Stimulated activated CD4-positive, alpha-beta T cell treated with anti-CD3 and anti-CD28 coated beads, Interleukin-4, amount 100 ng/mL, for 48 hours (primary cell): ENCODE results near the gene RTP2.

Experiments used
- DNase-seq, 2 donors: peaks; one replicate each; pipeline ENCODE4 v3.0.0-alpha.2; 2020; ENCODE audit warnings: low read depth in 2 of 2

The RTP2 gene

DNA sequence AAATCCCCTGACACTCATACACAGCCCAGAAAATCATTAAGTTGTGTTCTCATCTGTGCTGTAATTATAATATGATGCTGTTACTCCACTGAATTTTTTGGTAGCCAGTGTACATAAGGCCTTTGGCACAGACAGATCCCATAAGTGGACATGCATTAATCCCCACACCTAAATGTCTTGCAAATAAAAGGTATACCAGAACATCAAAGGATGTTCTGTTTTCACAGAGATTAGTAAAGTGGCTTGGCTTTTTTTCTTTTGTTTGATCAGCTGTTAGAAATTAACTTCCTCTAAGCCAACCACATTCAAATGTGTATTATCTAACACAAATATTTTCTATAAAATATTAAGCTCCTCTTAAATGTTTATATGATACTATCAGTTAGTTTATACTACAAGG is 34.8 kb downstream of the RTP2 start:
- DNase-seq = no peak

- no peak for DNase-seq
Measured at GRCh38 chr3:187665764-187666402, 36.5 kb downstream of the RTP2 start.

GRCh38 chr3:187665010-187665409 is 37.3 kb downstream of the RTP2 start:
- no peak for DNase-seq

DNA sequence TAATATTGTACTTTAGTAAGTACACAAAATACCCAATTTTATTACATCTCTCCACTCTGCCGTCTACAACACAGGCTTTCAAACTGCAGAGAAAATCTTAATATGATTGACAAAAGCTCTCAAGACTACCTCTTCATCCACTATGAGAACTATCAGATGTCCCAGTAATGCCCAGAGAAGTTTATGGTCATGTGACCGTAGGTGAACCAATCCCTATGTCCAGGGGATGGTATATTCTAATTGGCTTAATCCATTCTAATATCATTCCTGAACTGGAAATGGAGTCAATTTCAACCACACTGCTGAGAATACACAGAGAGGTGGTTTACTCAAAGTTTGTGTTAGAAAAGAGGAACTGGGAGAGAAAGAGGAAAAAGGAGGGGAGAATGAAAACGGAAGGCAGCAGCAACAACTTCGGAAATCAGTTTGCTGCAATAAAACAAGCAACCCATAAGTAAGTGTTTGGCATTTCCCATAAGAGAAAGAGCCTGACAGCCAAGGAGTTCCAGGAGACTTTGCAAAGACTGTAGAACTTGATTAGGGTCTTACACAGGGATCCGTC is 39.4 kb downstream of the RTP2 start:
- no peak for DNase-seq

DNA sequence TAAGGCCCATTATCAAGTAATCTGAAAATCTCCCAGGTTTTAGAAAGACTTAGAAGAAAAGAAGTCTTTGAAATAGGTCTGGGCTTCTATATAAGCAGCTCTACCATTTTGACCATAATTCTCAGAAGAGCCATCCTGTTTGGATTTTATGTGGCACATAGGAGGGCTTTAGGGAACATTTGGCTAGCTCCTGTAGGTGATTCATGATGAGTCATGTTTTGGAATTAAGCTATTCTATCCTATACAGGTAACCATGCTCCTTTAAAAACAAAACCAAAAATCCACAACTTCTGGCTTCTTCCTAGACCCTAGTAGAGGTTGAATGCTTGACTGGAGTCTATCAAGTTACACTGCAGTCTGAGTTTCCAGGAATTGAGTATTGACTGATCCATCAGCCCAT is 41.1 kb downstream of the RTP2 start:
- no peak for DNase-seq

GRCh38 chr3:187651282-187651681 is 51.1 kb downstream of the RTP2 start:
- no peak for DNase-seq
